HG03521 (cell line): ENCODE data around the gene EEFSEC.

ENCODE experiments used
- ATAC-seq: cut with Tn5 transposase; IDR thresholded peaks from one replicate; pipeline ENCODE4 v1.9.1; 2021; ENCODE audit warnings: mild to moderate bottlenecking, moderate library complexity; ENCODE audit not compliant: unreplicated experiment

EEFSEC gene

DNA sequence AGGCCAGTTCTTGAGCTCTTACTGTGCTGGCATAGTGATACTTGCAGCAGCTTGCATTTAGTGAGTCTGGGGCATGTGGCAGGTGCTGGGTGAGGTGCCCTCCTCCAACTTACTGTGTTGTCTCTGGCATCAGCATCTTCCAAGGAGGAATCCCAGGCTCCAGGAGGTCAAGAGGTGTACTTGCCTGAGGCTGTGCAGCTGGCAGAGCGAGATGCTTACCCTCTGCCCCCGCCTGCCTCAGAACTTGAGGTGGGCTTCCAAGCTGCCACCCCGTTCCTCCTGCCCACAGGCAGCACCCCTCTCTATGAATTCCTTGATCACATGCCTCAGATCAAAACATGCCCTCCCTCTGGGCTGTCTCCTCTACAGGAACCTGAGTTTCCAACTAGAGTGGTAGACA lies 86.0 kb downstream of the EEFSEC start:
- no peak for ATAC-seq

DNA sequence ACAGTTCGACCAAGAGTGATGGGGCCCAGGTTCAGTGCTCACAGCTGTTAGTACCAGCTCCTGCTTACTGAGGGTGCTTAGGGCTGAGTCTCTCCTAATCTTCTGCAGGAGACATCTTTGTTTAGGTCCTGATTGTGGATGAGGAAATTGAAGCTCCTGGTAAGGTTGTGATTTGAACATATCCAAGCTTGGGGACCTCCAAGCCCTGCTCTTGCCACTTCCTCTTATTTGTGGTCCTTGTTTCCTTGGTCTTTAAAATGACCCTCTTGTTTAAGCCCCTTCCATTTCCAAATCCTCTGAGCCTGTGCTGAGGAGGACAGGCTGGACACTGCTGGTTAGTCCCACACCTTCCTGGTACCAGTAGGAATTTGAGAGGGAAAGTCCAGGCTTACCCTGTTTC lies 87.0 kb downstream of the EEFSEC start:
- no peak for ATAC-seq

DNA sequence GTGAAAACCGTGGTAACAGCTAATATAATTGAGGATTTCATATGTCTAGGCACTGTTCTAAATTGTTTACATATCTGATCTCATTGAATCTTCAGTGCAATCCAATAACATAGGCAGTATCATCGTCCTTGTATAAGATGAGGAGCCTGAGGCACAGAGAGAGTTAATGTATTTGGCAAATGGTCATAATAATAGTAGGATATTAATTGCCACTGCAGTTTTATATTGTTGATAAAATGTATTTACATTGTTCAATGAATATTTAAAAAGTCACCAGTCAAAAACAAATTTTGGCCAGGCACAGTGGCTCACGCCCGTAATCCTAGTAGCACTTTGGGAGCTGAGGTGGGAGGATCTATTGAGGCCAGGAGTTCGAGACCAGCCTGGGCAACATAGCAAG lies 88.5 kb downstream of the EEFSEC start:
- ATAC-seq, result no peak

DNA sequence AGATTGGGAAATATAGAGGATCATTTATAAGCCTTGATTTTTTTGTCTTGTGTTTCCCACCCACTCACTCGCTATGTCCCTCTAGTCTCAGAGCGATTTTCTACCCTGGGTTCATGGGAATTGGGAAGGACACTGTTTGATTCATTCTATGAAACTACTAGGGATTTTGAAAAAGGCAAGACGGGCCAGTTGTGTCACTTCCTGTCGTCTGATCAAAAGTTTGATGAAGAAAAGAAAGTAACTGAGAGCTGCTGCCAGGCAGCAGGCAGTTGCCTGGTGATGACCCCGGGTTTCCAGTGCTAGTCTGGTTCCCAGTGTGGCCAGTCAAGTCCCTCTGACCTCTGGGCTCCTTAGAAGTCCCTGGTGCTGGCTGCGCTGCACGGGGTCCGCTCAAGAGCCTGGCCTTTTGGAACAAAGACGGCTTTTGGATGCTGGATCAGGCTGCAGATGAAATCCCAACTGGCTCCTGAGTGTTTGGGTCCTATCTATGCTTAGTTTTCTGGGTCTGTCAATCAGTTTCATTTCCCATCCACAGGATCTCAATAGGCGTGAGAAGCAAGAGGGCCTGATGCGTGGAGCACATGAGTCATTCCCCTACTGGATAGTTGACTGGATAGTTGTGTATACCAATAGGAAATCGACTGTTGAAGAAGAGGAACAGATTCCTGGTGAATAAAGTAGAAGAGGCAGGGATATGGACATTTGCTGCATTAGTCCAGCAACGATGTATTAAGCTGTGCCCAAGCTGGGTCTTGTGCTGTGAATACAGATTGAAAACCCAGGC lies 89.7 kb downstream of the EEFSEC start:
- no peak for ATAC-seq

DNA sequence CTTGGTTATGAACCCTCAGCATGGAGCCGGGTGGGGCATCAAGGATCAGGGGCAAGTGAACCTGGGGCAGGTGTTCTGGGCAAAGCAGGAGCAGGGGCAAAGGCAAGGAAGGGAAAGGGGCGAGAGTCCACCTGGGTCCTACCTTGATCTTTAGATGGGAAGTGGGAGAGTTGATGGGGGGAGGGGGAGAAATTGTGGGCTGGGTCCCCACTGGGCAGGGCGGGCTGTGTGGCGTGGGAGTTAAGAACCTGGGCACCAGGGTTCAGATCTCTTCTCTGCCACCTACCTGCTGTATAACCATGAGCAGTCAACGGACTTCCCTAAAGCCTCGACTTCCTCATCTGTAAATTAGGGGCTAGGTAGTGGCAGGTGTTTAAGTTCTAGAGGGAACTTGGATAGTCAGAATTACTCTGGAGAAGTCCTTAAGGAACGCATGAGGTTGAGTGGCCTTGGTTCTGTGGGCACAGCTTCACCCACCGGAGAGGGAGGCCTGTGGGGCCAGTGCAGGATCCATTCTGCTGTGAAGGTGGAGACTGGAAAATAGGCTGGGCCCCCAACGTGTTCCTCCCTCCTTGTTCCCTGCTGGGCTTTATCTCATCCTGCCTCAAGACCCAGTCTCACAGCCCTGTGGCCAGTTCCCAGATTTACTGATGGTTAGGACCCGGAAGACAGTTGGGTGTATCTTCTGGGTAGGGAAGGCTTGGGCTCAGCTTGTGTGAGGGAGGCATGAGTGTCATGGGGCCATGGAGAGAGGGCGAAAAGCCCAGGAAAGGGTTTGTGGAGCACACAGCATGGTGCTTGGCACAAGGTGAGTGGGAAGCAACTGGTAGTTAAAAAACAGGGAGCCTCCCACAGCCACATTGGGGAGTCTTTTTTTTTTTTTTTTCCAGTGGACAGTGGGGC lies 90.6 kb downstream of the EEFSEC start:
- ATAC-seq, result no peak

DNA sequence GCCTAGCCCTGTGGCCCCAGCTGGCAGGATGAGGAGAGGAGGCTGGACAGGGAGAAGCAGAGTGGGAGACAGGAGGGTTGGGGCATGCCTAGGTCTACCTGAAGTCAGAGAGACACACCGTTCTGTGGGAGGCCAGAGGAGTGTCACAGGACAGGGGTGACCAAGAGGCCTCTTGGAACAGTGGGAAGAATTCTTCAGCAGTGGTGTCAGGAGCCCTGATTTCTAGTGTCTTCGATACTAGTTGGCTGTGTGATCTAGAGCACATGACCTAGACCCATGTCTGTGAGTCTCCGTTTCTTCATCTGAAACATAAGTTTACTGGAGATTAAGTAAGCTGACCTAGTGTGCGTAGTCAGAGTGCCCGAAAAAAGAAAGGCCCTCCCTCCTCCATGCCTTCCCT lies 92.2 kb downstream of the EEFSEC start:
- no peak for ATAC-seq

- ATAC-seq, result no peak
These were observed 94.6 kb downstream of the EEFSEC start for GRCh38 chr3:128247666-128248409.

DNA sequence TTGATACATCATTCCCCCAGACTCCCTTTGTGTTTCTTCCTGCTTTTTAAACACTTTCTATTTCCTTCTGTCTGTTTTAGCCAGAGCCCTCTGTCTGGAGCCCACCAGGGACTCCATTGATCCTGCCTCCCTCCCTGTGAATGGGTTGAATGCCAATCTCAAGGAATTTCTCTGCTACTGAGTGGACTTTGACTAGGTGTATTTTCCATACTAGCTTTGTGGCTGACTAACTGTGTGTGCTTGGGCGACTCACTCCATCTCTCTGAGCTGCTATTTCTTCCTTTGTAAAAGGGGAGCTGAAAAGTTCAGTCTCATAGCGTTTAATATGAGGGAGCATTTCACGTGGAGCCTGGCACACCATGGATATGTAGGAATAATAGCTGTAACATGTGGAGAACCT lies 98.8 kb downstream of the EEFSEC start:
- ATAC-seq, result no peak

GRCh38 chr3:128253150-128253549 lies 99.9 kb downstream of the EEFSEC start:
- ATAC-seq, result no peak

DNA sequence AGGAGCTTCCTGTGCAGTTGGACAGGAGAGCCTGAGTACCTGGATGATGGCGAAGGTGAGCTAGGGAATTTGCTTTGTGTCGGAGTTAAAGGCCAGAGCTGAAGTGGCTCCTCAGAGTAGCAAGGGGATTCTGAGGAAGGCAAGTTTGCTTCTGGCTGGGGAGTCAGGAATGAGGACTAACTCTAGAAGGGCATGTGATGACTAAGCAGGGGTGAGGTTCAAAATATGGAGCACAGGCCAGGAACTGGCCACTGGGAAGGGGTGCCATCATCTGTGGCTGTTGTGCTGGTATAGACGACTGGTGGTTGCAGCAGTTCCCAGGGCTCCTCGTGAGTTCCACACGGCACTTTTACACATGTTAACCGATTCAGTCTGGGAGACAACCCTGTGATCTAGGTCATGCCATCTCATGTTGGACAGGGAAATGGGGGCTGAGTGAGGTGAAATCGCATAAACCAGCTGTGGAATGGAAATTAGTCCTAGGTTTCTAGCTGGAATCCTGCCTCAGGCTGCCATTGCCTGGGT lies 100.8 kb downstream of the EEFSEC start:
- no peak for ATAC-seq

DNA sequence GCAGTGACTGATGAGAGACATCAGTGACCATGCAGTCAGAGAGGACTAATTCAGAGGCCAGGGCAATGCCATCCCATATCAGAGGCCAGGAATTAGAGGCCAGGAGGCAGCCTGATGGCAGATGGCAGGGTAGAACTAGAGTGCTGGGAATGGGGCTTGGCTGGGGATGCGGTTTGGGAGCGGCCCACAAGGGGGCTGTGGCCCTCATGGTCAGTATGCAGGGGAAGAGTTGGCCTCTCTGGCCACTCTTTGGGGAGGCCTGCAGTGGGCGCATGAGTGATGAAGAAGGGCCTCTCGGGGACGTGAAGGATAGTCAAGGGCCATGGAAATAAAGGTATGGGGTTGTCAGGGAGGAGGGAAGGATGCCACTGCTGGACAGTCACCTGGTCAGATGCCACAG lies 101.7 kb downstream of the EEFSEC start:
- no peak for ATAC-seq

DNA sequence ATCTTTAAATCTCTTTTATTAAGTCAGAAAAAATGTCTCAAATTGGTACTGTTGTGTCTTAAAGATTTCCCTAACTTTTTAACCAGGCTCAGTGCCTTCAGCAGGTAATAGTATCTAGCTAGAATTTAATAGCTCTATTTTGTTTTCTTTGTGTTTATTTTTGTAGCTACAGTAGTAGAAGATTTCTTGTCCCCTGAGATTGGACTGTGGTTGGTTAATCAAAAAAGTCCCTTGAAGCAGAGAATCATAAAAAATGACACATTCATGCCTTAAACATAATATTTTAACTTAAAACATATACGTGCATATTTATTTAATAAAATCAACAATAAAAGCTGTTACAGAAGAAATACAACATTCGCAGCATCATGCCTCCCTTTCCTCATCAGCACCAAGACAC lies 102.8 kb downstream of the EEFSEC start:
- no peak for ATAC-seq

DNA sequence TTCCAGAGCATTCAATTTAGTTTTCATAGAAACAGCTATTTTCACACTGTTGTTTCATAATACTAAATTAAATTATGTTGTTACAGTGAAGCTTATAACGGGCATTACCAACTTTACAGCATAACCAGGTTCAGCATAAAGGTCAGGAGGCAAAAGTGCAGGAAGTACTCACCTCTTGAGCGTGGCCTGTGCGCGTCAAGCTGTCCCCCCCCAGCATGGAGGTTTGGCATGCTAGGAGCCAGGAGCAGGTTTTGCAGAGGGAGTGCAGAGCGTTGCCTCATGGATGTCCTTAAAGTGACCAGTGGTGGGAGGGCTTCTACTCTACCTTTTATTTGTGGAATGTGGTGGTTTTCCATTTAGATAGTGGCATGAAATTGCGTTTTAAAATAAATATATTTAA lies 104.4 kb downstream of the EEFSEC start:
- ATAC-seq, result no peak

DNA sequence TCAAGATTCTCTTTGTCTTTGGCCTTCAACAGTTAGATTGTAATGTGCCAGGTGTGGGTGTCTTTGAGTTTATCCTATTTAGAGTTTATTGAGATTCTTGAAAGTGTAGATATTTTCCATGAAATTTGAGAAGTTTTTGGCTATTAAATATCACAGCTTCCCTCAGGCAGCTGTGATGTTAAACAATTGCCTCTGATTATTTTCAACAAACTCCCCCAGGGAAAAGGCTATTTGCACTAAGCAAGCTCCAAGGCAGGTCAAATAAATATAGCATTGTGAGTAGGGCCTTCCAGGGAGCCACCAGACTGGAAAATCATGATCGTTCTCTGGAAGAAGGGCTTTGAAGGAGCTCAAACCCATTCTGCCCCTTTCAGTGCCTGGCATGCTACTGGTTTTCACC lies 107.0 kb downstream of the EEFSEC start:
- no peak for ATAC-seq

GRCh38 chr3:128262457-128262856 lies 109.2 kb downstream of the EEFSEC start:
- no peak for ATAC-seq

GRCh38 chr3:128263118-128263517 lies 109.8 kb downstream of the EEFSEC start:
- ATAC-seq, result no peak

DNA sequence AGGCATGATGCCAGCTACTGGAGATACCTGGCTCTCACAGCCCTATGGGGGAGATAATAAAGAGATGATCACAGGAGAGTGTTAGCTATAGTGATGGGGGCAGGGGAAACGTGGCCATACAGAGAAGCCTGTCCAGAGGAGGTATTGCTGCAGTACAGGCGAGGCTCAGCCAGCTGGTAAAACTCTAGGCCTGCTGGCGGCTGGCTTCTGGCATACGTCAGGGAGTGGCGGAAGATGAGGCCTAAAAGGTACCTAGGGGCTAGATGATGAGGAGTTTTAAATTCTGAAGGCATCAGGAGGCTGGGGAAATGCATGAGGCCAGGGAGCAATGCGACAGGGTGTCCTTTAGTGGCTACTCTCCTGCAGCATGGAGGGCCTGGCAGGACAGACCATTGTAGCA lies 110.7 kb downstream of the EEFSEC start:
- no peak for ATAC-seq

GRCh38 chr3:128266453-128266852 lies 113.2 kb downstream of the EEFSEC start:
- no peak for ATAC-seq

- no peak for ATAC-seq
These were observed 114.3 kb downstream of the EEFSEC start for GRCh38 chr3:128267541-128267940.

DNA sequence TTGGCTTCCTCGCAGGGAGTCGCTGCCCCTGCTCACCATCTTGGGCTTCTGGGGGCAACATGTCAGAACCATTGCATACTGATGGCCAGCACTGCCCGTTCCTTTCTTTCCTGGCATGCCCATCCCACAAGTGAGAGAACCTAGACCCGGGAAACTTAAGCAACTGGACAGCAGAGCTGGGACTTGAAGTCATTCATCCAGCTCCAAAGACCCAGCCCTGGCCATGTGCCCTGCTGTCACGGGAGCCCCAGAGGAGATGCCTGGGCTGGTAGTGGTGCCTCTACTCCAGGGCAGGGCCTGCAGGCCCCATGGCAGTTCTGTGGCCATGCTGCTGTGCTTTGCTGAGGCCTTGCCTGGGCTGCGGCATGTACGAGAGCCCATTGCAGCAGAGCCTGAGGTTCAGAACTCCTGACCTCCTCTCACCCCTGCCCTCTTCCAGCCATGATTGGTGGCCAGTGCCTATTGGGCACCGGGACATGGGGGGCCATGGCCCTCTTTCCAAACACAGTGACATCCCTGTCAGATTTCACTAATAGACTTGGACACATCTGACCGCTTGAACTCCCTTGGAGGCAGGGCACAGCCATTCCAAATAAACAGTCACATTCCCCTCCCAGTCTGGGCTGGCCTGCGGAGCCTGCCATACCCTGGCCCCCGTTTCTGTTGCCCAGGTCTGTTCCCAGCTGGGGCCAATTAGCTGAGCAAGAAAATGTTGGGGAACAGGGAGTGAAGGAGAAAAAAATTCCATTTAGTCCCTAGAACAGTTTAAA lies 115.9 kb downstream of the EEFSEC start:
- no peak for ATAC-seq
